ENCODE results near the gene NUP205. TPM values are rescaled to one million over a fixed set of nuclear protein-coding genes. Genes with fewer than 3 reads are reported as not detected.

Gene NUP205
- total and polyA plus RNA-seq, 2 donors (not counting 1 experiment from before 2014, with no cell fraction given): 31.4 to 70.3 TPM

GRCh38 chr7:135584362-135585353 is 26.9 kb downstream of the NUP205 start:
- Histone ChIP-seq H3K27me3 (replicated peaks in 1 of 4; ENCODE audit: control extremely low read depth in 1 of 4, control insufficient read depth in 3 of 4, insufficient read depth in 4 of 4, low read length in 3 of 4) (no peaks in the 10 kb centered on the region), H3K4me3 (ENCODE audit: control extremely low read depth in 1 of 5, extremely low read depth in 1 of 5, insufficient read depth in 1 of 5, low read depth in 2 of 5, low read length in 4 of 5) (no peak overlapping the region), H3K4me2 (replicated peaks; ENCODE audit: low read depth, low read length, poor library complexity, severe bottlenecking) (no peak overlapping the region), H3K36me3 (replicated peaks in 1 of 2; ENCODE audit: control extremely low read depth in 1 of 2, control insufficient read depth in 1 of 2, extremely low read depth in 1 of 2, insufficient read depth in 2 of 2, low read length in 1 of 2) (peaks cover 16 to 67% of the 10 kb centered on the region in 2 experiments), H3K27ac (ENCODE audit: low read length in 2 of 2) (no peak overlapping the region), H4K20me1 (ENCODE audit: control insufficient read depth, insufficient read depth, low read length, poor library complexity, severe bottlenecking) (no peaks in the 10 kb centered on the region), H2AFZ (ENCODE audit: insufficient read depth, low read depth, low read length, poor library complexity, severe bottlenecking) (no peak overlapping the region), H3K79me2 (ENCODE audit: control insufficient read depth, insufficient read depth, low read length) (peaks cover 8% of the 10 kb centered on the region), H3K9ac (ENCODE audit: low read length) (no peak overlapping the region), H3K4me1 (ENCODE audit: control insufficient read depth in 2 of 2, insufficient read depth in 2 of 2, low read length in 2 of 2) (no peaks in the 10 kb centered on the region), H3K9me3 (ENCODE audit: control extremely low read depth in 1 of 3, control insufficient read depth in 2 of 3, insufficient read depth in 1 of 3, low read length in 2 of 3) (peaks cover 0 to 4% (median 0%) of the 10 kb centered on the region in 3 donors)
- Mint-ChIP-seq H3K9me3 (ENCODE audit: insufficient read depth) (no peaks in the 10 kb centered on the region), H3K27me3 (no peaks in the 10 kb centered on the region), H3K27ac (no peak overlapping the region), H3K4me1 (no peaks in the 10 kb centered on the region), H3K4me3 (no peak overlapping the region)
- WGBS (ENCODE audit: insufficient coverage): no CpG with 5 or more reads among the region's 3 CpGs
- CTCF ChIA-PET: interaction anchor here (0.7 kb wide), 1 partner anchor 11 kb away, joined by 3 read pairs; no protein-coding TSS in a partner anchor
- POLR2A ChIA-PET: no interaction called here
- intact Hi-C loops (cut with micrococcal nuclease): loop anchor here (5.0 kb wide), 1 partner anchor 38 kb away; no protein-coding TSS in a partner anchor
- DNase-seq: no peak
- TF ChIP-seq CTCF (IDR thresholded peaks at IDR 0.05) (no peak), EZH2 (IDR thresholded peaks at IDR 0.05; ENCODE audit: borderline replicate concordance, insufficient read depth, low read depth, low read length, poor library complexity, severe bottlenecking) (no peak)
- ATAC-seq (ENCODE audit: low read depth): no peak
